HCT116 (cell line): ENCODE measurements around the gene TOP1. TPM values are rescaled to one million over a fixed set of nuclear protein-coding genes. Genes with fewer than 3 reads are reported as not detected.
A peak's percentile ranks its signal among the peaks of the same experiment; 100 is the strongest.
"Not testable (repeated sequence)": the region's sequence is repeated elsewhere in the genome, so short reads cannot be mapped to it uniquely, and the experiment has no call there.

Experiments used
- ATAC-seq: fragments of 200-7000 bp; cut with Tn5 transposase; 2 replicates; pipeline ENCODE4 v1.9.1; 2020; ENCODE audit warnings: mild to moderate bottlenecking, moderate library complexity
- BruUV-seq: library from RNA; stranded (reverse); fragments of 400-500 nt; replicated peaks from 2 replicates; lab custom pipeline; 2021; lab: Mats Ljungman, UMichigan
- CTCF ChIA-PET: fragments of 300-600 bp; sonication (Branson Sonifier 250); formaldehyde crosslinking; loops from one replicate; lab custom pipeline; 2021; ENCODE audit warnings: antibody characterized with exemption; lab: Charles Lee
- POLR2A ChIA-PET: fragments of 300-600, 350-600 bp; sonication (Branson Sonifier 250); formaldehyde crosslinking; loops from one replicate; lab custom pipeline; 2021; ENCODE audit warnings: antibody characterized with exemption; lab: Charles Lee
- RAD21 ChIA-PET, 2 experiments: fragments of 300-600 bp; sonication (Branson Sonifier 250); formaldehyde crosslinking; loops; one replicate each; lab custom pipeline; 2023; ENCODE audit warnings: low total read pairs in 2 of 2; ENCODE audit not compliant: uncharacterized antibody in 2 of 2, unreplicated experiment in 2 of 2, low non-redundant PET in 1 of 2; lab: Charles Lee
- DNase-seq: peaks from one replicate; pipeline ENCODE4 v3.0.0-alpha.2; 2010; ENCODE audit warnings: low read depth, low spot score
- H2AFZ ChIP-seq: fragments of 200-600 bp; shearing (Covaris generic), sonication (generic); 2 replicates; pipeline ENCODE4 v1.6.1; 2017; ENCODE audit warnings: low read depth, mixed run types, mixed read lengths, antibody characterized with exemption, low read length; ENCODE audit not compliant: poor library complexity, severe bottlenecking
- H3K27ac ChIP-seq: 2 replicates; pipeline ENCODE4 v1.5.1; 2012; ENCODE audit warnings: low read depth, low read length
- H3K27me3 ChIP-seq: fragments of 200-600 bp; sonication (generic); 2 replicates; pipeline ENCODE4 v1.6.1; 2016; ENCODE audit warnings: mixed run types, low read length, mixed read lengths; ENCODE audit not compliant: insufficient read depth
- H3K36me3 ChIP-seq, 2 experiments: fragments of 200-500 bp in 1 of 2; fragments of 200-600 bp in 1 of 2; sonication (Bioruptor generic) in 1 of 2; sonication (generic) in 1 of 2; 2 replicates each; pipeline versions ENCODE4 v1.5.1 to v1.6.1; 2014 to 2016; ENCODE audit warnings: low read length in 2 of 2, inconsistent platforms in 1 of 2, mixed read lengths in 1 of 2, mixed run types in 1 of 2; ENCODE audit not compliant: insufficient read depth in 2 of 2, control insufficient read depth in 1 of 2
- H3K4me1 ChIP-seq, 2 experiments: fragments of 200-600 bp in 1 of 2; sonication (generic) in 1 of 2; 2 replicates each; pipeline versions ENCODE4 v1.5.1 to v1.6.1; 2012 to 2017; ENCODE audit warnings: low read length in 2 of 2, inconsistent platforms in 1 of 2, mild to moderate bottlenecking in 1 of 2, mixed read lengths in 1 of 2, mixed run types in 1 of 2, moderate library complexity in 1 of 2; ENCODE audit not compliant: insufficient read depth in 2 of 2, control insufficient read depth in 1 of 2
- H3K4me2 ChIP-seq: fragments of 200-600 bp; sonication (generic); 2 replicates; pipeline ENCODE4 v1.6.1; 2017; ENCODE audit warnings: mixed run types, low read length, mixed read lengths
- H3K4me3 ChIP-seq, 2 experiments: fragments of 200-600 bp in 1 of 2; sonication (generic) in 1 of 2; replicated peaks in 1 of 2; 2 replicates each; pipeline ENCODE4 v1.5.1; 2011 to 2016; ENCODE audit warnings: low read length in 2 of 2, control low read depth in 1 of 2, low read depth in 1 of 2, mild to moderate bottlenecking in 1 of 2, mixed read lengths in 1 of 2, mixed run types in 1 of 2
- H3K79me2 ChIP-seq: fragments of 200-600 bp; sonication (generic); 2 replicates; pipeline ENCODE4 v1.6.1; 2017; ENCODE audit warnings: mild to moderate bottlenecking, mixed run types, low read length, moderate library complexity, mixed read lengths; ENCODE audit not compliant: insufficient read depth
- H3K9ac ChIP-seq: fragments of 200-600 bp; sonication (generic); 2 replicates; pipeline ENCODE4 v1.6.1; 2016; ENCODE audit warnings: low read length, mixed read lengths
- H3K9me2 ChIP-seq: fragments of 200-600 bp; sonication (generic), shearing (Covaris generic); 2 replicates; pipeline ENCODE4 v1.6.1; 2017; ENCODE audit warnings: mixed run types, mild to moderate bottlenecking, moderate library complexity; ENCODE audit not compliant: insufficient read depth
- H3K9me3 ChIP-seq, 2 experiments: fragments of 200-500 bp in 1 of 2; fragments of 200-600 bp in 1 of 2; sonication (Bioruptor generic) in 1 of 2; sonication (generic) in 1 of 2; 2 replicates each; pipeline ENCODE4 v1.6.1; 2014 to 2017; ENCODE audit warnings: low read length in 2 of 2, mixed read lengths in 2 of 2, inconsistent platforms in 1 of 2, low read depth in 1 of 2, mild to moderate bottlenecking in 1 of 2, mixed run types in 1 of 2, moderate library complexity in 1 of 2; ENCODE audit not compliant: control insufficient read depth in 1 of 2, insufficient read depth in 1 of 2
- H4K20me1 ChIP-seq: fragments of 200-600 bp; sonication (generic), shearing (Covaris generic); 2 replicates; pipeline ENCODE4 v1.6.1; 2017; ENCODE audit warnings: mixed run types, mild to moderate bottlenecking, moderate library complexity; ENCODE audit not compliant: insufficient read depth
- CBX3 ChIP-seq: IDR thresholded peaks from 2 replicates; pipeline ENCODE4 v1.6.1; 2012; ENCODE audit warnings: low read depth
- CTCF ChIP-seq, 3 experiments: fragments of 200-600 bp in 1 of 3; sonication (generic) in 1 of 3; IDR thresholded peaks in 2 of 3; conservative IDR thresholded peaks in 1 of 3; 2 replicates each; pipeline ENCODE4 v1.5.1; 2012 to 2017; ENCODE audit warnings: low read depth in 2 of 3, low read length in 2 of 3, antibody characterized with exemption in 1 of 3, borderline replicate concordance in 1 of 3, control low read depth in 1 of 3, mild to moderate bottlenecking in 1 of 3, mixed read lengths in 1 of 3, mixed run types in 1 of 3, moderate library complexity in 1 of 3; ENCODE audit not compliant: insufficient read depth in 1 of 3
- EGR1 ChIP-seq: IDR thresholded peaks from 2 replicates; pipeline ENCODE4 v1.6.1; 2012; ENCODE audit warnings: low read depth
- ELF1 ChIP-seq: IDR thresholded peaks from 2 replicates; pipeline ENCODE4 v1.6.1; 2012; ENCODE audit warnings: low read depth, borderline replicate concordance
- EZH2 ChIP-seq: fragments of 200-600 bp; sonication (generic); IDR thresholded peaks from 2 replicates; pipeline ENCODE4 v1.6.1; 2017; ENCODE audit warnings: antibody characterized with exemption, mixed run types
- EZH2phosphoT487 ChIP-seq: fragments of 200-600 bp; IDR thresholded peaks from 2 replicates; pipeline ENCODE4 v1.6.1; 2018; ENCODE audit warnings: antibody characterized with exemption, borderline replicate concordance
- FOSL1 ChIP-seq: IDR thresholded peaks from 2 replicates; pipeline ENCODE4 v1.6.1; 2012; ENCODE audit warnings: low read depth
- RAD21 ChIP-seq: IDR thresholded peaks from 2 replicates; pipeline ENCODE4 v1.6.1; 2012; ENCODE audit warnings: low read depth, mild to moderate bottlenecking
- SP1 ChIP-seq: IDR thresholded peaks from 2 replicates; pipeline ENCODE4 v1.6.1; 2012; ENCODE audit warnings: low read depth
- YY1 ChIP-seq: IDR thresholded peaks from 2 replicates; pipeline ENCODE4 v1.6.1; 2011; ENCODE audit warnings: low read length, low read depth, moderate library complexity, mild to moderate bottlenecking; ENCODE audit not compliant: insufficient replicate concordance; ENCODE audit errors: extremely low read depth
- intact Hi-C: fragments of 100-400 bp; cut with micrococcal nuclease; formaldehyde crosslinking; loops from 2 replicates; pipeline ENCODE4 v1.10.0; 2022
- total RNA-seq: library from RNA; stranded (reverse); gene quantifications from one replicate; pipeline ENCODE4 v1.2.1, GENCODE V29; 2021; ENCODE audit not compliant: unreplicated experiment
- TF ChIP-seq, protein P1 (sequence below): IDR thresholded peaks from 2 replicates; pipeline ENCODE4 v1.6.1; 2012
- TF ChIP-seq, protein P2 (sequence below): IDR thresholded peaks from 2 replicates; pipeline ENCODE4 v1.6.1; 2011; ENCODE audit warnings: mild to moderate bottlenecking, low read length, moderate library complexity; ENCODE audit not compliant: insufficient replicate concordance; ENCODE audit errors: extremely low read depth

TOP1 gene
- total RNA-seq, 1 experiment from 2014 or later = 190 TPM

- ChIA-PET CTCF (interaction anchor here (1.0 to 3.0 kb wide), 2 partner anchors 8 to 10 kb away, joined by 4 to 10 read pairs; no protein-coding TSS in a partner anchor), POLR2A (no interaction called here), RAD21 (no interaction called here)
- H3K4me2 ChIP-seq = no peak overlapping the region
- no TSS peak for BruUV-seq
- no peak overlapping the region for H3K27ac ChIP-seq
- peaks cover 3% of the 10 kb centered on the region; the same call in 1 of the 2 replicates for H4K20me1 ChIP-seq
- no peaks in the 10 kb centered on the region for H3K9me2 ChIP-seq
- intact Hi-C loops = no loop called here
- no peak overlapping the region for H3K9ac ChIP-seq
- no peaks in the 10 kb centered on the region for H3K79me2 ChIP-seq
- H3K36me3 ChIP-seq = peaks cover 21 to 36% of the 10 kb centered on the region in 2 experiments
- TF ChIP-seq FOSL1 (no peak), YY1 (no peak), CBX3 (no peak), SP1 (no peak), EZH2phosphoT487 (no peak), ELF1 (no peak), EGR1 (no peak), RAD21 (no peak), EZH2 (no peak), CTCF (IDR thresholded peaks at IDR 0.05 in 2 of 3, conservative IDR thresholded peaks at IDR 0.05 in 1 of 3; ENCODE audit: borderline replicate concordance in 1 of 3, insufficient read depth in 1 of 3, low read depth in 2 of 3, low read length in 2 of 3) (no peak)
- TF ChIP-seq, protein P1, sequence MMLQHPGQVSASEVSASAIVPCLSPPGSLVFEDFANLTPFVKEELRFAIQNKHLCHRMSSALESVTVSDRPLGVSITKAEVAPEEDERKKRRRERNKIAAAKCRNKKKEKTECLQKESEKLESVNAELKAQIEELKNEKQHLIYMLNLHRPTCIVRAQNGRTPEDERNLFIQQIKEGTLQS = no peak
- TF ChIP-seq, protein P2, sequence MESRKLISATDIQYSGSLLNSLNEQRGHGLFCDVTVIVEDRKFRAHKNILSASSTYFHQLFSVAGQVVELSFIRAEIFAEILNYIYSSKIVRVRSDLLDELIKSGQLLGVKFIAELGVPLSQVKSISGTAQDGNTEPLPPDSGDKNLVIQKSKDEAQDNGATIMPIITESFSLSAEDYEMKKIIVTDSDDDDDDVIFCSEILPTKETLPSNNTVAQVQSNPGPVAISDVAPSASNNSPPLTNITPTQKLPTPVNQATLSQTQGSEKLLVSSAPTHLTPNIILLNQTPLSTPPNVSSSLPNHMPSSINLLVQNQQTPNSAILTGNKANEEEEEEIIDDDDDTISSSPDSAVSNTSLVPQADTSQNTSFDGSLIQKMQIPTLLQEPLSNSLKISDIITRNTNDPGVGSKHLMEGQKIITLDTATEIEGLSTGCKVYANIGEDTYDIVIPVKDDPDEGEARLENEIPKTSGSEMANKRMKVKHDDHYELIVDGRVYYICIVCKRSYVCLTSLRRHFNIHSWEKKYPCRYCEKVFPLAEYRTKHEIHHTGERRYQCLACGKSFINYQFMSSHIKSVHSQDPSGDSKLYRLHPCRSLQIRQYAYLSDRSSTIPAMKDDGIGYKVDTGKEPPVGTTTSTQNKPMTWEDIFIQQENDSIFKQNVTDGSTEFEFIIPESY = no peak
- ATAC-seq (peak; percentile 15; the same call in 1 of the 2 replicates), DNase-seq (no peak)
- no peak overlapping the region for H3K4me3 ChIP-seq
- no peak overlapping the region for H2AFZ ChIP-seq
- no peaks in the 10 kb centered on the region for H3K4me1 ChIP-seq
- H3K9me3 ChIP-seq = no peaks in the 10 kb centered on the region
- H3K27me3 ChIP-seq = no peaks in the 10 kb centered on the region
These were observed 98.1 kb downstream of the TOP1 start for GRCh38 chr20:41126719-41127118.

DNA sequence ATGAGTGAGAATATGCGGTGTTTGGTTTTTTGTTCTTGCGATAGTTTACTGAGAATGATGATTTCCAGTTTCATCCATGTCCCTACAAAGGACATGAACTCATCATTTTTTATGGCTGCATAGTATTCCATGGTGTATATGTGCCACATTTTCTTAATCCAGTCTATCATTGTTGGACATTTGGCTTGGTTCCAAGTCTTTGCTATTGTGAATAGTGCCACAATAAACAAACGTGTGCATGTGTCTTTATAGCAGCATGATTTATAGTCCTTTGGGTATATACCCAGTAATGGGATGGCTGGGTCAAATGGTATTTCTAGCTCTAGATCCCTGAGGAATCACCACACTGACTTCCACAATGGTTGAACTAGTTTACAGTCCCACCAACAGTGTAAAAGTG, 99.7 kb downstream of the TOP1 start:
- H3K9me3 ChIP-seq, H4K20me1 ChIP-seq, H3K79me2 ChIP-seq, H3K27ac ChIP-seq, H3K27me3 ChIP-seq, BruUV-seq, H3K9ac ChIP-seq, DNase-seq, H2AFZ ChIP-seq, intact Hi-C loops, H3K4me2 ChIP-seq, H3K4me3 ChIP-seq, RAD21 ChIA-PET, POLR2A ChIA-PET, ATAC-seq, CTCF ChIA-PET, H3K4me1 ChIP-seq, H3K9me2 ChIP-seq: not testable (repeated sequence)
- peaks cover 9 to 20% of the 10 kb centered on the region in 2 experiments; a peak in 2 of 4 replicates for H3K36me3 ChIP-seq
